GM21423 (cell line): ENCODE data around the gene TRPC4.

Source experiments
- ATAC-seq: cut with Tn5 transposase; IDR thresholded peaks from one replicate; pipeline ENCODE4 v1.9.1; 2021; ENCODE audit warnings: mild to moderate bottlenecking, moderate library complexity; ENCODE audit not compliant: unreplicated experiment

Gene TRPC4

DNA sequence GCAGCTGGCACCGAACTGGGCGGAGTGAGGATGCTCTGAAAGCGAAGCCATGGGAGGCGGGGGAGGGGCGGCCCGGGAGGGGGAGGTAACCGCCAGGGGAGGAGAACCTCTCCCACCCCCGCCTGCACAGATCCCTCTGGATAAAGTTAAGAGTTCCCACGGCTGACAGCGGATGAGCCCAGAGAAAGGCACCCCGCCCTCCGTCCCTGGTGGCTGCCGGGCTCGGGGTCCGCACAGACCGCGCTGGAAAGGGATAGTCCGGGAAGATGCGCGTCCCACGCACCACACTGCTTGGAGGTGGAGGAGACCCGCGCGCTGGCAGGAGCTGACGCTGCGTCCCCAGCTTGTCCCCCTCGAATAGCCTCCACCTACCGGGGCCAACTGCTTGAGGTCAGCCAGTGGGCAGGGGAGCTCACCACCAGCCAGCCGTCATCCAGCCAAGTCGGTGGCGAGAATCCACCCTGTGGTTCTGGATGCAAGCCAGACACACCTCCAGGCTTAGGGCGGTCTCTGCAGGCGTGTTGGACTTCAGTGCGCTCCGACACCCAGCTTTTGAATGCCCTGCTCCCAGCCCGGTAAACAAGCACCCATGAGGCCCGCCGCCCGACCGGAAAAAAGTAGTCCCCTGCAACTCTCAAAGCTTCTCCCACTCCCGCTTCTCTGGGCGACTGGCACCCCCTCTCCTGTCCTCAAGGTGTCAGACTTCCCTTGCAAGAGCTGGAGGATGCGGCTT is at the start of gene TRPC4:
TSS of gene TRPC4 (minus strand) at position 17 of the 733 bp plus-strand sequence. CDS start 86,439 bp downstream, outside the sequence.
- ATAC-seq = no peak

GRCh38 chr13:37918751-37919150 is 49.2 kb upstream of the TRPC4 start:
- no peak for ATAC-seq

DNA sequence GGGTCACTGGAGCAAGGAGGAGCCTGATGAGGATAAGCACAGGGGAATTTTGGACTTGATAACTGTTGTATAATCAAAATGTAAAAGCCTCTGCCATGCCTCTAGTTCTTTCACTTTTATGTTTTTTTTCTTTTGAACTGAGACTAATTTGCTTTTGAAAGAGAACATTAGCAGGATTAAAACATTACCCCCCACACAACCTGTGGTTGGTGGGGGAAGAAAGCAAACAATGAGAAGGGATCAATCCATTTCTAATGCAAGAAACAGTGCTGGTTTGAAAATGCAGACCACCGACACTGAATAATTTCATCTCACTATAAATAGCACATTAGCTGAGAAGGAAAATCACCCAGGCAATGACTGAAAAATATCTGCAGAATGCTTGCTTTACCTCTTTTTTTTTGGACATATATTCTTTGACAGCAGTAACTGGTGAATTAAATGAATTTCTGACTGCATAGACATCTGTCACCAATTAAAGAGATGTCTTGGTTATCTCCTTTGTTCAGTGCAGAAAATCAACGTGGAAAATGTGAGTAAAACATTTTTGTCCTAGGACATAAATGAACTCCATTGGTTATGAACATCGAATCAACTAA is 48.6 kb upstream of the TRPC4 start:
- no peak for ATAC-seq

- ATAC-seq = no peak
Measured at GRCh38 chr13:37914781-37915391, 45.3 kb upstream of the TRPC4 start.

GRCh38 chr13:37910790-37911189 is 41.2 kb upstream of the TRPC4 start:
- no peak for ATAC-seq

DNA sequence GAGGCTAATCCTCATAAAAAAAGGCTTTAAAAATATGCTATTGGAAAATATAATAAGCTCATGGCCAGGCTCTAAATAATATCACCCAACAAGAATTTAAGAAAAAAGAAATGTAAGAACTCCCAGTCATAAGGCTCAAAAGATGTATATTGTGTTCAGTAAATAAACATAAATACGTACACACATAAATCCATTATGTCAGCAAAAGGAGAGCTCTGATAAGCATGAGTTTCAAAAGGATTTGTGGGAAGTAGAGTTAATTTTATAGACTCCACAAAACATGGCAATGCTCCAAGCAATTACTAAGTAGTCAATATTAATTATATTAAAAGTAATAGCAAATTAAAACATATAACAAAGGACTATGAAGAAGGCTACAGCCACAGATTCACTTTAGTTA is 37.3 kb upstream of the TRPC4 start:
- no peak for ATAC-seq

GRCh38 chr13:37905736-37906135 is 36.2 kb upstream of the TRPC4 start:
- no peak for ATAC-seq

GRCh38 chr13:37899753-37900152 is 30.2 kb upstream of the TRPC4 start:
- no peak for ATAC-seq

- no peak for ATAC-seq
Measured at GRCh38 chr13:37893321-37893720, 23.7 kb upstream of the TRPC4 start.

- no peak for ATAC-seq
Measured at GRCh38 chr13:37889820-37890219, 20.2 kb upstream of the TRPC4 start.

DNA sequence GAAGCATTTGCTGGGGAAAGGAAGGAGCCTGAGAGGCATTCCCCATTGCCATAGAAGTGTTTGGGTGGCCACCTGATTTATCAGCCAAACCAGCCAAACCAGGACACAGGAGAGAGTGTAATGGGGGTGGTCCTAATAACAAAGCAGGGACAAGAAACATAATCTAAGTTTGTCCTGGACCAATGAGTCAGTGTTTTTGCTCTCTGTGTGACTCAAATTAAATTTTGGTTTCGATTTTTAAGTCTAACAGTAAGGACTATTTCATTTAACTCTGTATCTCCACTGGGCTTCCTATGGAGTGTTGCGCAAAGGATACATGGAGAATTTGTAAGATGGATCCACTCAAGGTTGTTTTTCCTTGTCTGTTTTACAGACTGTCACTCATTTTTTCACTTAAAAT is 19.5 kb upstream of the TRPC4 start:
- ATAC-seq = no peak

DNA sequence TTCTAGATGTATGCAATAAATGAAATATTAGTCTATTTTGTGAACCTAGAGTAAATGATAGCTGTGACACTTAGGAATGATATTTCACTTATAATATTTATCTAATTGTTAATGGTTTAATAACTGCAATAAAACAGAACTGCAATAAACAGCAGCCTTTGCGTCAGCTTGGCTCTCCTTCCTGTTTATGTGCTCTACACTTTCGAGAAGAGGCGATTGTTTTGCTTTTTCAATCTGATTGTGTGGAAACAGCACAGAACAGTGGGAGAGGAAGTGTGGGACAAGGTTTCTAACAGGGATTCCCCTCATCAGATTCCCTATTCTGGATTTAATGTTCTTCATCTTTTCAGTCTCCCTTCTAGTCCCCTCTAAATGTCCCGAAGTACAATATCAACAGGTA is 17.3 kb upstream of the TRPC4 start:
- ATAC-seq = no peak

DNA sequence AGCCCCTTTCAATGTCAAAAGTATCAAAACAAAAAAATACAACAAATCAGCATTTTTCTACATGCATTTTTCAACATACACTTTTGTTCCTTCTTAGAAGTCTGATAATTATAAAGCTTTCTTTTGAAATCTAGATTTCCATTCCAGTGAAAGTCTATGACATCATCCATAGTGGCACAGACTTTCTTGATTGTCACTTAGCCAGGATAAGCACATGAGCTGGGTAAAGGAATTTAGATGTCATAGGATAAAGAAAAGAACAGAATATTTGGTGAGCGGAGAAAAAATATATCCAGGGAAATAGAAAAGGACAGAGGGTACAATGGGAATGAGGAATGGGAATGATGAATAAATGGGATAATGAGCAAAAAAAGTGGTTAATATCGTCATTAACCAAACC is 15.1 kb upstream of the TRPC4 start:
- ATAC-seq = no peak

GRCh38 chr13:37884026-37884425 is 14.5 kb upstream of the TRPC4 start:
- no peak for ATAC-seq

GRCh38 chr13:37878921-37879320 is 9.3 kb upstream of the TRPC4 start:
- ATAC-seq = no peak

DNA sequence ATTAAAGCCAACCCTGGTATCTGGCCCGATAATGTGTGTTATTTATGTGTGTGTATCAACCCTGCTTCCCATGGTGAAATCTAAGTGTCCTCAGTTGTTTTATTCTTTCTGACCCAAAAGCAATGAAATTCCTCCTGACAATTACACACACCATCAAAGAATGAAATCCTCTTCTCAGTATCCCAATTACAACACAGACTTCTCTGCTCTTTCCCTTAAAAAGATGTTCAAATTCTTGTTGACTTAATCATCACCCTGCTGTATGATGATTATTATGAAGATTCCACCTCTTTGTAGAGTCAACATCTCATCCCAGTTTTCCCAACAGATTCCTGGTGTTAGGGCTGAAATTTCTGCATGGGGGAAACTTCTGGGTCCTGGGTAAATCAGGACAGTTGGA is 8.9 kb upstream of the TRPC4 start:
- ATAC-seq = no peak

DNA sequence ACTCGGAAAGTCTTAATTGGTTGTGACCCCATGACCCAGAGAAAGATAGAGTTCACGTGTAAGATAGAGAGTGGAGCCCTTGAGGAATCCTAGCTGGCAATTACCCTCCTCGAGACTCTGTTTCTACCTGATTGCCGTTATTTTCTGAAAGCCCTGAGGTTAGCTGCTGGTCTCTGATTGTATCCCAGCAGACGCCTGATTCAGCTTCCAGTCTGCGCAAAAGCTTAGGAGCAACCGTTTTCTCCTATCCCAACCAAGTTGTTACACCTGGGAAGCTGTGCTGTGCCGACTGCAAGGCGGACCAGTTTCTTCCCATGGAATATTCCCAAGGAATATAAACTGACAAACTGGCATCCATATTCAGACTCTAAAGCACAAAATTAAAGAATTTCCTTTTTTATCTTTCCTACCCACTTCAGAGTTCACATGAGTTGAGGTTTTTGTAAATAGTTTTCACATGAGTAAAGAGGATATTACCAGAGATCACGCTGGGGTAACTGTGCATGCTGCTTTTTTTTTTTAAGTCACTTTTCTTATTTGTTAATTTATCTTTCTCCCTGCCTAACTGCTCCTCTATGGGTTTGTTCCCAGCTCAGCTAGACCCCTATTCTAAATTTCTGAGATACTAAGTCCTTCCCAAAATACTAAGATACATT is 1.5 kb upstream of the TRPC4 start:
- ATAC-seq = no peak

DNA sequence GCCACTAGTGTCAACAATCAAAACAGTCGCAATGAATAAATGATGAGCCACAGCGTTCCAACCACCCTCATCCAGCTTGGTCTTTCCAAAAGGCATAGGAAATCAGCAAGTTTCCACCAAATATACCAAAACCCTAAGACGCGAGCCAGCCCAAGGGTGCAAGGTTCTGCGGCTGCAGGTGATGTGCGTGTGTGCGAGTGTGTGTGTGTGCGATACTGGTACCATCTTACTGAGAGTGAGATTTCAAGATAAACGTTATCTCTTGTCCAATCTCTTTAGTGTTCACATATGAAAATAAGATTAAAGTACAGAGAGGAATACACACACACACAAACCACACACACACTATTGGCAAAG is 895 bp upstream of the TRPC4 start:
- ATAC-seq = no peak

DNA sequence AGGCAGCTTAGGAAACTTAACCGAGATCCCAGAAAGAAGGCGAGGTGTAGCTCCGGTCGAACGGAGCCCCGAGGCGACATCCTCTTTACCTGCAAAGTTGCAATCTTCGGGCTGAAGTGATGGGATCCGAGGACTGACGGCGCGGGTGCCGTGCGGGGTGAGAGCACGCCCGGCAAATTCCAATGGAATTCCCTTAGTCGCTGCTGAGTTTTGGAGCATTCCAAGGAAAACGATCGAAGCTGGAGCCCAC is 141 bp downstream of the TRPC4 start:
- ATAC-seq = no peak

- ATAC-seq = no peak
Measured at GRCh38 chr13:37868691-37869505, 674 bp downstream of the TRPC4 start.

- ATAC-seq = no peak
Measured at GRCh38 chr13:37863708-37864107, 5.9 kb downstream of the TRPC4 start.
